Ovary (tissue), 9 donors: ENCODE results near the gene IFI27L2. TPM values are rescaled to one million over a fixed set of nuclear protein-coding genes. Genes with fewer than 3 reads are reported as not detected.

Experiments used
- DNase-seq, 5 donors: peaks; one replicate each; pipeline ENCODE4 v3.0.0-alpha.2; 2019 to 2020
- H3K27ac ChIP-seq, 2 donors: fragments of 200-600 bp; one replicate each; pipeline versions ENCODE4 v1.5.1 to v1.8.0; 2019 to 2022
- H3K27me3 ChIP-seq: fragments of 200-600 bp; one replicate; pipeline ENCODE4 v1.8.0; 2022
- H3K36me3 ChIP-seq: fragments of 200-600 bp; sonication (generic); one replicate; pipeline ENCODE4 v1.5.1; 2019
- H3K4me1 ChIP-seq: one replicate; pipeline ENCODE4 v1.8.1; 2013; ENCODE audit warnings: mild to moderate bottlenecking, moderate library complexity; ENCODE audit not compliant: insufficient read depth
- H3K4me3 ChIP-seq: fragments of 200-600 bp; sonication (generic); one replicate; pipeline ENCODE4 v1.5.1; 2017
- H3K9me3 ChIP-seq, 2 donors: fragments of 200-600 bp in 1 of 2; sonication (generic) in 1 of 2; one replicate each; pipeline versions ENCODE4 v1.5.1 to v1.8.1; 2013 to 2019; ENCODE audit warnings: mild to moderate bottlenecking in 1 of 2, moderate library complexity in 1 of 2
- EP300 ChIP-seq: sonication (generic); formaldehyde crosslinking; IDR thresholded peaks from one replicate; pipeline ENCODE4 v1.6.1; 2017; ENCODE audit warnings: antibody characterized with exemption
- POLR2A ChIP-seq: fragments of 450-650 bp; IDR thresholded peaks from one replicate; pipeline ENCODE4 v1.6.1; 2017; ENCODE audit warnings: antibody characterized with exemption, mild to moderate bottlenecking, moderate library complexity
- WGBS, 3 donors: extraction: QIAGEN DNeasy Blood & Tissue Kit in 1 of 3; methylation state at CpG; one replicate each; pipeline versions ENCODE4 v1.1.5 to v1.1.7; 2013 to 2017; 5-methylcytosine and 5-hydroxymethylcytosine counted together
- intact Hi-C, 4 donors: fragments of 100-400 bp; cut with DNase I; formaldehyde crosslinking; loops; one replicate each; pipeline versions ENCODE4 v1.11.0 to v1.15.1; 2022 to 2023
- polyA plus RNA-seq, 2 donors: library from polyadenylated mRNA; stranded (reverse); fragments of 200-250 nt in 1 of 2; fragments of 350-450 nt in 1 of 2; fragmentation: Illumina TruSeq in 1 of 2; extraction: RNeasy Lipid Tissue Mini Kit (QIAGEN cat#74804) in 1 of 2; gene quantifications; one replicate each; pipeline ENCODE4 v1.2.3, GENCODE V29; 2013 to 2014
- total RNA-seq, 7 donors: library from RNA; depleted of rRNA in 2 of 7; stranded (reverse); fragments of >200 nt in 2 of 7; fragmentation: NEBNext Ultra II Directional in 3 of 7; extraction: Animal tissue kit (Norgen Biotek cat#: 25700) in 3 of 7; gene quantifications; one replicate each; pipeline versions ENCODE4 v1.1.0 to v1.2.4, GENCODE V29; 2016 to 2023
- TF ChIP-seq, protein P1 (sequence below), 3 donors: fragments of 450-650 bp in 2 of 3; fragments of 200-600 bp in 1 of 3; IDR thresholded peaks; one replicate each; pipeline versions ENCODE4 v1.5.1 to v1.8.0; 2016 to 2022; ENCODE audit warnings: antibody characterized with exemption in 3 of 3, mild to moderate bottlenecking in 1 of 3
- donor health status: DM: no; HTN: no; CAD: no; lungs with moderate emphysema.
- donor health status: DM: no; HTN: no; CAD: no.
- donor health status: Bipolar disorder and iron deficiency.
- donor health status: DM: yes; HTN: yes; CAD: no.
- donor health status: DM: no; HTN: no; CAD: no.
- donor health status: DM: yes; HTN: yes; CAD: no.

IFI27L2 gene
- total and polyA plus RNA-seq, 9 donors: 37.8 to 145 (median 88.5) TPM

- Histone ChIP-seq H3K4me1 (no peaks in the 10 kb centered on the region), H3K27ac (no peak overlapping the region), H3K27me3 (no peaks in the 10 kb centered on the region), H3K9me3 (no peaks in the 10 kb centered on the region), H3K36me3 (no peaks in the 10 kb centered on the region), H3K4me3 (no peak overlapping the region)
- DNase-seq: no peak
- 88 to 94% (median 90%) methylated on average over 6 of the region's 6 CpGs for WGBS, 3 donors
- TF ChIP-seq POLR2A: no peak
- TF ChIP-seq EP300: no peak
- TF ChIP-seq, protein P1, sequence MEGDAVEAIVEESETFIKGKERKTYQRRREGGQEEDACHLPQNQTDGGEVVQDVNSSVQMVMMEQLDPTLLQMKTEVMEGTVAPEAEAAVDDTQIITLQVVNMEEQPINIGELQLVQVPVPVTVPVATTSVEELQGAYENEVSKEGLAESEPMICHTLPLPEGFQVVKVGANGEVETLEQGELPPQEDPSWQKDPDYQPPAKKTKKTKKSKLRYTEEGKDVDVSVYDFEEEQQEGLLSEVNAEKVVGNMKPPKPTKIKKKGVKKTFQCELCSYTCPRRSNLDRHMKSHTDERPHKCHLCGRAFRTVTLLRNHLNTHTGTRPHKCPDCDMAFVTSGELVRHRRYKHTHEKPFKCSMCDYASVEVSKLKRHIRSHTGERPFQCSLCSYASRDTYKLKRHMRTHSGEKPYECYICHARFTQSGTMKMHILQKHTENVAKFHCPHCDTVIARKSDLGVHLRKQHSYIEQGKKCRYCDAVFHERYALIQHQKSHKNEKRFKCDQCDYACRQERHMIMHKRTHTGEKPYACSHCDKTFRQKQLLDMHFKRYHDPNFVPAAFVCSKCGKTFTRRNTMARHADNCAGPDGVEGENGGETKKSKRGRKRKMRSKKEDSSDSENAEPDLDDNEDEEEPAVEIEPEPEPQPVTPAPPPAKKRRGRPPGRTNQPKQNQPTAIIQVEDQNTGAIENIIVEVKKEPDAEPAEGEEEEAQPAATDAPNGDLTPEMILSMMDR (IDR thresholded peaks at IDR 0.05): no peak
- intact Hi-C loops: loop anchor here in 2 of 4 donors (5.0 kb wide), 2 partner anchors 70 to 75 kb away; no protein-coding TSS in a partner anchor
Measured at GRCh38 chr14:94127330-94127729, 2.1 kb downstream of the IFI27L2 start.

- DNase-seq: no peak
- H3K36me3 ChIP-seq: no peaks in the 10 kb centered on the region
- 72 to 79% (median 76%) methylated on average over 5 of the region's 5 CpGs for WGBS, 3 donors
- no peaks in the 10 kb centered on the region for H3K9me3 ChIP-seq
- TF ChIP-seq, protein P1 (IDR thresholded peaks at IDR 0.05): no peak
- TF ChIP-seq POLR2A: no peak
- H3K27me3 ChIP-seq: no peaks in the 10 kb centered on the region
- H3K27ac ChIP-seq: no peak overlapping the region
- H3K4me3 ChIP-seq: no peak overlapping the region
- no peaks in the 10 kb centered on the region for H3K4me1 ChIP-seq
- intact Hi-C loops: loop anchor here in 2 of 4 donors (5.0 kb wide), 2 partner anchors 69 to 74 kb away; no protein-coding TSS in a partner anchor
Measured at GRCh38 chr14:94126800-94127199, 2.6 kb downstream of the IFI27L2 start.

- TF ChIP-seq, protein P1 (IDR thresholded peaks at IDR 0.05): no peak
- no peak for TF ChIP-seq POLR2A
- no peak for TF ChIP-seq EP300
- intact Hi-C loops: loop anchor here in 2 of 4 donors (5.0 kb wide), 2 partner anchors 69 to 74 kb away; no protein-coding TSS in a partner anchor
- DNase-seq: no peak
Measured at GRCh38 chr14:94126419-94126677, 3.1 kb downstream of the IFI27L2 start.

GRCh38 chr14:94125659-94126418 lies 3.6 kb downstream of the IFI27L2 start:
- Histone ChIP-seq H3K9me3 (no peaks in the 10 kb centered on the region), H3K27me3 (no peaks in the 10 kb centered on the region), H3K36me3 (no peaks in the 10 kb centered on the region), H3K27ac (no peak overlapping the region), H3K4me3 (no peak overlapping the region), H3K4me1 (no peaks in the 10 kb centered on the region)
- 80 to 87% (median 86%) methylated on average over 6 of the region's 6 CpGs for WGBS, 3 donors
- no peak for DNase-seq
- intact Hi-C loops: loop anchor here in 2 of 4 donors (5.0 kb wide), 2 partner anchors 69 to 74 kb away; no protein-coding TSS in a partner anchor
- no peak for TF ChIP-seq POLR2A
- TF ChIP-seq, protein P1 (IDR thresholded peaks at IDR 0.05): no peak
- no peak for TF ChIP-seq EP300

More at GRCh38 chr14:94126419-94126677, 3.1 kb downstream of the IFI27L2 start:
- WGBS, 3 donors: 83 to 96% (median 83%) methylated on average over 1 of the region's 1 CpG
- no peak overlapping the region for H3K4me3 ChIP-seq
- no peaks in the 10 kb centered on the region for H3K36me3 ChIP-seq
- H3K4me1 ChIP-seq: no peaks in the 10 kb centered on the region
- H3K27ac ChIP-seq: no peak overlapping the region
- no peaks in the 10 kb centered on the region for H3K9me3 ChIP-seq
- H3K27me3 ChIP-seq: no peaks in the 10 kb centered on the region
